H1 (cell line): ENCODE data around the gene PSAP. TPM values are rescaled to one million over a fixed set of nuclear protein-coding genes. Genes with fewer than 3 reads are reported as not detected.

Experiments
- CTCF ChIA-PET: fragments of 300-600 bp; sonication (Branson Sonifier 250); formaldehyde crosslinking; loops from one replicate; lab custom pipeline; 2021; ENCODE audit not compliant: partially characterized antibody; lab: Charles Lee
- POLR2A ChIA-PET: fragments of 300-600 bp; sonication (Branson Sonifier 250); formaldehyde crosslinking; loops from one replicate; lab custom pipeline; 2021; ENCODE audit warnings: inconsistent platforms; ENCODE audit not compliant: partially characterized antibody; lab: Charles Lee
- DNase-seq, 2 experiments: peaks; one replicate each; pipeline versions ENCODE4 v3.0.0 to v3.0.0-alpha.2; 2010 to 2022; ENCODE audit warnings: low spot score in 2 of 2, low read depth in 1 of 2, mixed read lengths in 1 of 2
- FAIRE-seq: peaks from 2 replicates; lab custom pipeline; 2011; peaks lifted over from hg19 to GRCh38; lab: Jason Lieb, UNC
- H2AFZ ChIP-seq: 2 replicates; pipeline ENCODE4 v1.8.1; 2012; ENCODE audit warnings: low read length, inconsistent platforms
- H2AK5ac ChIP-seq: 2 replicates; pipeline ENCODE4 v1.6.1; 2013; ENCODE audit warnings: low read depth, low read length
- H2BK120ac ChIP-seq: replicated peaks from 2 replicates; pipeline ENCODE3; 2013; ENCODE audit warnings: low read depth, low read length, inconsistent platforms
- H2BK12ac ChIP-seq: 2 replicates; pipeline ENCODE4 v1.6.1; 2013; ENCODE audit warnings: low read depth, low read length
- H2BK15ac ChIP-seq: 2 replicates; pipeline ENCODE4 v1.6.1; 2013; ENCODE audit warnings: low read length
- H2BK20ac ChIP-seq: 2 replicates; pipeline ENCODE4 v1.6.1; 2013; ENCODE audit warnings: low read length
- H2BK5ac ChIP-seq: 2 replicates; pipeline ENCODE4 v1.6.1; 2013; ENCODE audit warnings: low read depth, low read length
- H3K14ac ChIP-seq: 2 replicates; pipeline ENCODE4 v1.6.1; 2013; ENCODE audit warnings: inconsistent platforms; ENCODE audit not compliant: insufficient read length
- H3K18ac ChIP-seq: 2 replicates; pipeline ENCODE4 v1.6.1; 2013; ENCODE audit warnings: low read length; ENCODE audit errors: extremely low read depth
- H3K23ac ChIP-seq: 2 replicates; pipeline ENCODE4 v1.6.1; 2013; ENCODE audit warnings: inconsistent platforms; ENCODE audit not compliant: insufficient read length
- H3K23me2 ChIP-seq: 2 replicates; pipeline ENCODE4 v1.6.1; 2013; ENCODE audit warnings: low read depth, low read length
- H3K27ac ChIP-seq: 2 replicates; pipeline ENCODE4 v1.6.1; 2011; ENCODE audit warnings: low read depth, low read length, inconsistent platforms
- H3K27me3 ChIP-seq, 4 experiments: replicated peaks in 1 of 4; 1 replicate in 1 of 4; 2 replicates in 3 of 4; pipeline versions ENCODE4 v1.6.1 to v1.8.1; 2011 to 2013; ENCODE audit warnings: low read length in 3 of 4, mild to moderate bottlenecking in 3 of 4, inconsistent platforms in 2 of 4, mixed read lengths in 2 of 4, moderate library complexity in 1 of 4; ENCODE audit not compliant: control insufficient read depth in 3 of 4, insufficient read depth in 3 of 4; ENCODE audit errors: extremely low read depth in 1 of 4
- H3K36me3 ChIP-seq, 4 experiments: 2 replicates each; pipeline versions ENCODE4 v1.6.1 to v1.8.1; 2011 to 2013; ENCODE audit warnings: mild to moderate bottlenecking in 4 of 4, low read length in 3 of 4, moderate library complexity in 2 of 4, control low read depth in 1 of 4, inconsistent platforms in 1 of 4; ENCODE audit not compliant: insufficient read depth in 4 of 4, control insufficient read depth in 2 of 4
- H3K4ac ChIP-seq: replicated peaks from 2 replicates; pipeline ENCODE3; 2013; ENCODE audit warnings: low read length, low read depth, mixed read lengths, inconsistent platforms; ENCODE audit not compliant: insufficient read length
- H3K4me1 ChIP-seq, 4 experiments: replicated peaks in 1 of 4; 1 replicate in 1 of 4; 2 replicates in 3 of 4; pipeline versions ENCODE4 v1.6.1 to v1.8.1; 2011 to 2013; ENCODE audit warnings: low read length in 3 of 4, inconsistent platforms in 2 of 4, mixed read lengths in 1 of 4; ENCODE audit not compliant: insufficient read depth in 4 of 4, control insufficient read depth in 3 of 4
- H3K4me2 ChIP-seq, 2 experiments: 2 replicates each; pipeline versions ENCODE4 v1.6.1 to v1.8.1; 2011 to 2013; ENCODE audit warnings: low read depth in 2 of 2, low read length in 2 of 2, control low read depth in 1 of 2, inconsistent platforms in 1 of 2, mild to moderate bottlenecking in 1 of 2; ENCODE audit not compliant: insufficient read depth in 1 of 2
- H3K4me3 ChIP-seq, 4 experiments: fragments of 200-600, 300-600 bp in 1 of 4; sonication (generic), shearing (Covaris generic), sonication (Bioruptor Twin) in 1 of 4; 2 replicates each; pipeline versions ENCODE4 v1.5.1 to v1.8.1; 2011 to 2016; ENCODE audit warnings: low read length in 4 of 4, low read depth in 3 of 4, control low read depth in 2 of 4, inconsistent platforms in 2 of 4, mild to moderate bottlenecking in 2 of 4, mixed read lengths in 1 of 4, moderate library complexity in 1 of 4; ENCODE audit not compliant: insufficient read depth in 2 of 4; ENCODE audit errors: extremely low read depth in 1 of 4
- H3K56ac ChIP-seq: replicated peaks from 2 replicates; pipeline ENCODE3; 2013; ENCODE audit warnings: low read depth, mild to moderate bottlenecking, mixed read lengths, low read length, inconsistent platforms; ENCODE audit not compliant: insufficient read length
- H3K79me1 ChIP-seq: 2 replicates; pipeline ENCODE4 v1.6.1; 2013; ENCODE audit warnings: low read depth, low read length, control low read depth
- H3K79me2 ChIP-seq, 2 experiments: 2 replicates each; pipeline versions ENCODE4 v1.6.1 to v1.8.1; 2012 to 2013; ENCODE audit warnings: low read length in 2 of 2, mild to moderate bottlenecking in 2 of 2, inconsistent platforms in 1 of 2; ENCODE audit not compliant: insufficient read depth in 2 of 2, control insufficient read depth in 1 of 2
- H3K9ac ChIP-seq, 4 experiments: replicated peaks in 1 of 4; 1 replicate in 1 of 4; 2 replicates in 3 of 4; pipeline versions ENCODE4 v1.6.1 to v1.8.1; 2011 to 2013; ENCODE audit warnings: low read depth in 3 of 4, low read length in 3 of 4, control low read depth in 2 of 4, mild to moderate bottlenecking in 2 of 4, moderate library complexity in 2 of 4, inconsistent platforms in 1 of 4; ENCODE audit errors: extremely low read depth in 1 of 4
- H3K9me3 ChIP-seq, 2 experiments: 2 replicates each; pipeline versions ENCODE4 v1.6.1 to v1.8.1; 2012 to 2013; ENCODE audit warnings: mild to moderate bottlenecking in 2 of 2, moderate library complexity in 2 of 2, control low read depth in 1 of 2, inconsistent platforms in 1 of 2, low read depth in 1 of 2, low read length in 1 of 2, mixed read lengths in 1 of 2; ENCODE audit not compliant: insufficient read depth in 2 of 2
- H4K20me1 ChIP-seq, 2 experiments: replicated peaks in 1 of 2; 2 replicates each; pipeline versions ENCODE3 to v1.8.1; 2011 to 2013; ENCODE audit warnings: inconsistent platforms in 2 of 2, low read length in 2 of 2, mild to moderate bottlenecking in 1 of 2; ENCODE audit not compliant: insufficient read depth in 2 of 2, control insufficient read depth in 1 of 2
- H4K5ac ChIP-seq: 2 replicates; pipeline ENCODE4 v1.6.1; 2013; ENCODE audit warnings: low read length, low read depth, mixed read lengths, inconsistent platforms; ENCODE audit not compliant: insufficient read length
- H4K8ac ChIP-seq: 2 replicates; pipeline ENCODE4 v1.8.0; 2013; ENCODE audit warnings: mild to moderate bottlenecking, moderate library complexity, low read length, inconsistent platforms; ENCODE audit not compliant: insufficient read depth; ENCODE audit errors: extremely low read depth
- H4K91ac ChIP-seq: replicated peaks from 2 replicates; pipeline ENCODE3; 2013; ENCODE audit warnings: low read length, mixed read lengths, inconsistent platforms; ENCODE audit not compliant: insufficient read length
- ATF3 ChIP-seq: IDR thresholded peaks from 2 replicates; pipeline ENCODE4 v1.6.1; 2011; ENCODE audit warnings: low read depth, mild to moderate bottlenecking, low read length; ENCODE audit not compliant: insufficient read depth
- BACH1 ChIP-seq: IDR thresholded peaks from 2 replicates; pipeline ENCODE4 v1.6.1; 2012; ENCODE audit warnings: low read length, improper control_type of control experiment
- CBX5 ChIP-seq: fragments of 300-800, 300-1000 bp; sonication (generic); IDR thresholded peaks from 2 replicates; pipeline ENCODE4 v1.7.1; 2016; ENCODE audit warnings: antibody characterized with exemption, low read length, low read depth
- E2F6 ChIP-seq: IDR thresholded peaks from 2 replicates; pipeline ENCODE4 v1.6.1; 2012; ENCODE audit warnings: inconsistent platforms
- JUND ChIP-seq: IDR thresholded peaks from 2 replicates; pipeline ENCODE4 v1.6.1; 2011; ENCODE audit warnings: mild to moderate bottlenecking, improper control_type of control experiment, low read length
- KDM5A ChIP-seq: fragments of 200-600 bp; IDR thresholded peaks from 2 replicates; pipeline ENCODE4 v1.7.1; 2012; ENCODE audit warnings: mild to moderate bottlenecking, low read length, inconsistent platforms, mixed read lengths
- RXRA ChIP-seq: IDR thresholded peaks from 2 replicates; pipeline ENCODE4 v1.6.1; 2011; ENCODE audit warnings: low read depth, mild to moderate bottlenecking, low read length, moderate library complexity; ENCODE audit not compliant: insufficient read depth
- SAP30 ChIP-seq: fragments of 300-600 bp; sonication (generic); IDR thresholded peaks from 2 replicates; pipeline ENCODE4 v1.7.1; 2012; ENCODE audit warnings: low read length, moderate library complexity, mild to moderate bottlenecking, inconsistent platforms; ENCODE audit not compliant: insufficient read depth, insufficient replicate concordance
- SIX5 ChIP-seq: IDR thresholded peaks from 2 replicates; pipeline ENCODE4 v1.6.1; 2011; ENCODE audit warnings: mild to moderate bottlenecking, low read depth, low read length
- TEAD4 ChIP-seq: IDR thresholded peaks from 2 replicates; pipeline ENCODE4 v1.6.1; 2012; ENCODE audit warnings: low read depth, low read length, inconsistent platforms, mixed read lengths
- WGBS, 2 experiments: shearing (Covaris generic) in 1 of 2; methylation state at CpG; one replicate each; pipeline versions ENCODE4 v1.1.6 to v1.1.7; 2013 to 2015; ENCODE audit warnings: low lambda C conversion rate in 2 of 2, mixed read lengths in 2 of 2, inconsistent platforms in 1 of 2, low coverage in 1 of 2, missing lambda C conversion rate in 1 of 2; ENCODE audit not compliant: insufficient replicate concordance in 2 of 2, insufficient coverage in 1 of 2, insufficient read length in 1 of 2; ENCODE audit errors: extremely low coverage in 1 of 2, missing lambda C conversion rate in 1 of 2; 5-methylcytosine and 5-hydroxymethylcytosine counted together
- polyA plus RNA-seq, 7 experiments: library from polyadenylated mRNA; depleted of rRNA in 3 of 7; stranded (reverse) in 5 of 7; unstranded in 2 of 7; fragments of >200 nt in 5 of 7; fragments of 200-250 nt in 2 of 7; gene quantifications; 1 replicate in 5 of 7; 2 replicates in 1 of 7; 4 replicates in 1 of 7; pipeline versions ENCODE4 v1.2.1 to v1.2.3, GENCODE V29; 2011 to 2013; ENCODE audit warnings: missing spikeins in 2 of 7, mixed read lengths in 2 of 7
- total RNA-seq: library from RNA; stranded (reverse); fragmentation: NEBNext Ultra II Directional; extraction: Animal tissue kit (Norgen Biotek cat#: 25700); gene quantifications from 2 replicates; pipeline ENCODE4 v1.2.1, GENCODE V29; 2021
- TF ChIP-seq, protein P1 (sequence below): IDR thresholded peaks from 2 replicates; pipeline ENCODE4 v1.6.1; 2011; ENCODE audit warnings: low read length, improper control_type of control experiment

Gene PSAP
- total and polyA plus RNA-seq, 2 of the 8 experiments (the other 6 are each of a cell fraction or from before 2014, with no cell fraction given) = 386 to 504 TPM

- H3K79me2 ChIP-seq = no peaks in the 10 kb centered on the region
- H3K9me3 ChIP-seq = no peaks in the 10 kb centered on the region
- peaks cover 2% of the 10 kb centered on the region; the same call in 1 of the 2 replicates for H3K79me1 ChIP-seq
- no peak overlapping the region for H3K4me2 ChIP-seq
- no peaks in the 10 kb centered on the region for H3K27me3 ChIP-seq
- no peak overlapping the region for H4K8ac ChIP-seq
- H3K4me3 ChIP-seq = no peak overlapping the region
- H4K5ac ChIP-seq = no peak overlapping the region
- no peaks in the 10 kb centered on the region for H3K4me1 ChIP-seq
- 91% methylated on average over 14 of the region's 14 CpGs; no CpG with 5 or more reads in 1 of the 2 experiments for WGBS, 2 experiments
- no peaks in the 10 kb centered on the region for H3K23me2 ChIP-seq
- ChIA-PET CTCF (interaction anchor here (0.6 to 1.7 kb wide), 8 partner anchors 35 to 519 kb away, joined by 3 to 4 read pairs (median 3); no protein-coding TSS in a partner anchor), POLR2A (no interaction called here)
- H3K18ac ChIP-seq = no peak overlapping the region
- DNase-seq (no peak), FAIRE-seq (no peak)
- H4K20me1 ChIP-seq = peaks cover 5 to 11% of the 10 kb centered on the region in 2 experiments
- H3K23ac ChIP-seq = no peak overlapping the region
- no peak overlapping the region for H2AK5ac ChIP-seq
- H2BK120ac ChIP-seq = no peak overlapping the region
- peaks cover 43 to 85% (median 72%) of the 10 kb centered on the region in 4 experiments for H3K36me3 ChIP-seq
- no peak overlapping the region for H3K56ac ChIP-seq
- H2AFZ ChIP-seq = no peak overlapping the region
- no peak overlapping the region for H2BK20ac ChIP-seq
- no peak overlapping the region for H3K9ac ChIP-seq
- H4K91ac ChIP-seq = no peak overlapping the region
- H3K27ac ChIP-seq = no peak overlapping the region
- H2BK12ac ChIP-seq = no peak overlapping the region
- H2BK5ac ChIP-seq = no peak overlapping the region
- no peak overlapping the region for H3K4ac ChIP-seq
- no peak overlapping the region for H3K14ac ChIP-seq
- no peak overlapping the region for H2BK15ac ChIP-seq
- TF ChIP-seq JUND (no peak), BACH1 (no peak), E2F6 (no peak), CBX5 (no peak), SIX5 (no peak), KDM5A (no peak), ATF3 (no peak), SAP30 (no peak), TEAD4 (no peak), RXRA (no peak)
- TF ChIP-seq, protein P1, sequence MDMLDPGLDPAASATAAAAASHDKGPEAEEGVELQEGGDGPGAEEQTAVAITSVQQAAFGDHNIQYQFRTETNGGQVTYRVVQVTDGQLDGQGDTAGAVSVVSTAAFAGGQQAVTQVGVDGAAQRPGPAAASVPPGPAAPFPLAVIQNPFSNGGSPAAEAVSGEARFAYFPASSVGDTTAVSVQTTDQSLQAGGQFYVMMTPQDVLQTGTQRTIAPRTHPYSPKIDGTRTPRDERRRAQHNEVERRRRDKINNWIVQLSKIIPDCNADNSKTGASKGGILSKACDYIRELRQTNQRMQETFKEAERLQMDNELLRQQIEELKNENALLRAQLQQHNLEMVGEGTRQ = no peak
Measured at GRCh38 chr10:71818674-71819260, 32.3 kb downstream of the PSAP start.
